Hematopoietic multipotent progenitor cell treated with erythropoietin and hydrocortisone succinate and interleukin-3 and kit ligand, for 6 days (in vitro differentiated cells): ENCODE results near the gene OR6Y1.

ENCODE experiments used
- DNase-seq: peaks from one replicate; pipeline ENCODE4 v3.0.0-alpha.2; 2015

OR6Y1 gene

DNA sequence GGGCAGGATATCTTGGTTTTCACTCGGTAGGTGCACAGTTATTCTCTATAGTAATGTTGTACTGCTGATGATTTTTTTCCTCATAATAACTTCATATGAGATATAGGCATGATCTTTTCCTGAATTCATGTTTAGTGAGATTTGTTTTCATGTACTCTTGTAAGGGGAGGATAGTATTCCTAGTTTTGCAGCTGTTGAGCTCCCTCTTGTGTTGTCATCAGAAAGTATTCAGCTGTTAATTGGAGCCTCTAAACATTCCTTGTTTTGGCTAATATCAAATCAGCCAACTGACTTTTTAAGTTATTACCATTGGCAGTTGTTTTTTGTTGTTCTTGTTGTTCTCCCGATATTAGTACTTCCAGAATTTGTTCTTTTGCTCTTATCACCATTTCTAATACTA lies 57.8 kb downstream of the OR6Y1 start:
- DNase-seq, result peak; percentile 31

GRCh38 chr1:158494796-158495195 lies 59.4 kb downstream of the OR6Y1 start:
- DNase-seq, result no peak
